ENCODE data around the gene SUPT3H. TPM values are rescaled to one million over a fixed set of nuclear protein-coding genes. Genes with fewer than 3 reads are reported as not detected.

Gene SUPT3H
- total and polyA plus RNA-seq, 2 of the 8 experiments (the other 6 are each of a cell fraction or from before 2014, with no cell fraction given), result 18.8 to 23.0 TPM

DNA sequence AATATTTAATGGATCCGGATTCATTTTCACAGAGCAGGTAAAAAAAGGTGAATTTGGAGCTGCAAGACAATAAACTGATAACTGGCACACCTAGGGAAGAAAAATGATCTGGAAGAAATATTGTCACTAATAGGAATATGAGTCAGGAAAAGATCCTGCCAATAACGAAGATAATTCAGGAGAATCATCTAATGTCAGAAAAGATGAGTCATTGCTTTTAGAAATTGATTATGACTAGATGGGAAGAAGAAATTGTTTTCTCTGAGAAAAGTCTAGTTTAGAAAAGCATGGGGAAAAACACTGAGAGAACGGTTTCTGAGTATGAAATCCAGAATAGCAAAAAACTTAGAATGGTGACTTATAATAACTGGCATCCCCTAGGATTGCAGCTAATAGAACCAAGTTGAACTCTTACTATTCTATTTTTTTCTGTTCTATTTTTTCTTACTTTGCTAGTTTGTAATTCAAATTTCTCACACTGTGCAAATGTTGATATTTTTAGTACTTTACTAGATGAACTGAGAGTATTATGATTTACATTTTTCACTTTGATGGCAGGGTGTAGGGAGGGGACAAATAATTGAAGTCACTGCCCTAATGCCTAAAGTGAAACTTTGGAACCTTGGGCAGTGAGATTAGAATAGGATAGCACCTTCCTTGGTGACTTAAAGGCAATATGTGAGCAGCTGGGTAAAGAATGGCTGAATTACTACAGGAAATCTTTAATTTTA lies 38.2 kb upstream of the SUPT3H start:
- ChIA-PET POLR2A (ENCODE audit: partially characterized antibody) (no interaction called here), CTCF (ENCODE audit: partially characterized antibody) (interaction anchor here (1.0 to 1.6 kb wide), 3 partner anchors 106 to 941 kb away, joined by 3 to 4 read pairs (median 4); no protein-coding TSS in a partner anchor)
- 86% methylated on average over 3 of the region's 3 CpGs; no CpG with 5 or more reads in 1 of the 2 experiments for WGBS, 2 experiments (ENCODE audit: extremely low coverage in 1 of 2, insufficient coverage in 1 of 2, insufficient read length in 1 of 2, insufficient replicate concordance in 2 of 2, low coverage in 1 of 2, low lambda C conversion rate in 2 of 2, missing lambda C conversion rate in 1 of 2)
- no peak overlapping the region for H3K4ac ChIP-seq (replicated peaks; ENCODE audit: insufficient read length, low read depth, low read length)
- no peaks in the 10 kb centered on the region for H3K9me3 ChIP-seq (ENCODE audit: insufficient read depth in 2 of 2, low read depth in 1 of 2, low read length in 1 of 2)
- no peak overlapping the region for H4K8ac ChIP-seq (ENCODE audit: extremely low read depth, insufficient read depth, low read length)
- H4K20me1 ChIP-seq (replicated peaks in 1 of 2; ENCODE audit: control insufficient read depth in 1 of 2, insufficient read depth in 2 of 2, low read length in 2 of 2), result no peaks in the 10 kb centered on the region
- H3K23ac ChIP-seq (ENCODE audit: insufficient read length), result no peak overlapping the region
- H3K27ac ChIP-seq (ENCODE audit: low read depth, low read length), result no peak overlapping the region
- no peaks in the 10 kb centered on the region for H3K36me3 ChIP-seq (ENCODE audit: control insufficient read depth in 2 of 4, insufficient read depth in 4 of 4, low read length in 3 of 4)
- no peak for TF ChIP-seq POU5F1 (IDR thresholded peaks at IDR 0.05; ENCODE audit: low read depth, low read length)
- TF ChIP-seq JUN (IDR thresholded peaks at IDR 0.05; ENCODE audit: low read depth, low read length), result no peak
- TF ChIP-seq SIX5 (IDR thresholded peaks at IDR 0.05; ENCODE audit: low read depth, low read length), result 0 out of 2 replicates have a peak, but pooled peaks have one; percentile 1
- TF ChIP-seq, protein P1, sequence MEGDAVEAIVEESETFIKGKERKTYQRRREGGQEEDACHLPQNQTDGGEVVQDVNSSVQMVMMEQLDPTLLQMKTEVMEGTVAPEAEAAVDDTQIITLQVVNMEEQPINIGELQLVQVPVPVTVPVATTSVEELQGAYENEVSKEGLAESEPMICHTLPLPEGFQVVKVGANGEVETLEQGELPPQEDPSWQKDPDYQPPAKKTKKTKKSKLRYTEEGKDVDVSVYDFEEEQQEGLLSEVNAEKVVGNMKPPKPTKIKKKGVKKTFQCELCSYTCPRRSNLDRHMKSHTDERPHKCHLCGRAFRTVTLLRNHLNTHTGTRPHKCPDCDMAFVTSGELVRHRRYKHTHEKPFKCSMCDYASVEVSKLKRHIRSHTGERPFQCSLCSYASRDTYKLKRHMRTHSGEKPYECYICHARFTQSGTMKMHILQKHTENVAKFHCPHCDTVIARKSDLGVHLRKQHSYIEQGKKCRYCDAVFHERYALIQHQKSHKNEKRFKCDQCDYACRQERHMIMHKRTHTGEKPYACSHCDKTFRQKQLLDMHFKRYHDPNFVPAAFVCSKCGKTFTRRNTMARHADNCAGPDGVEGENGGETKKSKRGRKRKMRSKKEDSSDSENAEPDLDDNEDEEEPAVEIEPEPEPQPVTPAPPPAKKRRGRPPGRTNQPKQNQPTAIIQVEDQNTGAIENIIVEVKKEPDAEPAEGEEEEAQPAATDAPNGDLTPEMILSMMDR (IDR thresholded peaks at IDR 0.05; ENCODE audit: control extremely low read depth in 1 of 3, insufficient read depth in 1 of 3, low read depth in 1 of 3, low read length in 3 of 3), result no peak
- no peak overlapping the region for H2BK12ac ChIP-seq (ENCODE audit: low read depth, low read length)
- no peak overlapping the region for H4K5ac ChIP-seq (ENCODE audit: insufficient read length, low read depth, low read length)
- H2AK5ac ChIP-seq (ENCODE audit: low read depth, low read length), result no peak overlapping the region
- H3K23me2 ChIP-seq (ENCODE audit: low read depth, low read length), result peaks cover 3% of the 10 kb centered on the region; the same call in 1 of the 2 replicates
- no peak overlapping the region for H3K14ac ChIP-seq (ENCODE audit: insufficient read length)
- H2BK15ac ChIP-seq (ENCODE audit: low read length), result no peak overlapping the region
- no peak overlapping the region for H2BK5ac ChIP-seq (ENCODE audit: low read depth, low read length)
- no peaks in the 10 kb centered on the region for H3K79me2 ChIP-seq (ENCODE audit: control insufficient read depth in 1 of 2, insufficient read depth in 2 of 2, low read length in 2 of 2)
- H3K56ac ChIP-seq (replicated peaks; ENCODE audit: insufficient read length, low read depth, low read length), result no peak overlapping the region
- peaks cover 0 to 7% (median 4%) of the 10 kb centered on the region in 4 experiments; a peak in 6 of 7 replicates for H3K4me1 ChIP-seq (replicated peaks in 1 of 4; ENCODE audit: control insufficient read depth in 3 of 4, insufficient read depth in 4 of 4, low read length in 3 of 4)
- H3K18ac ChIP-seq (ENCODE audit: extremely low read depth, low read length), result no peak overlapping the region
- peaks cover 20 to 32% (median 28%) of the 10 kb centered on the region in 4 experiments for H3K27me3 ChIP-seq (replicated peaks in 1 of 4; ENCODE audit: control insufficient read depth in 3 of 4, extremely low read depth in 1 of 4, insufficient read depth in 3 of 4, low read length in 3 of 4)
- H4K91ac ChIP-seq (replicated peaks; ENCODE audit: insufficient read length, low read length), result no peak overlapping the region
- no peak for FAIRE-seq
- H3K9ac ChIP-seq (replicated peaks in 1 of 4; ENCODE audit: extremely low read depth in 1 of 4, low read depth in 3 of 4, low read length in 3 of 4), result no peak overlapping the region
- no peak for DNase-seq (ENCODE audit: low read depth in 1 of 2, low spot score in 2 of 2)
- H3K79me1 ChIP-seq (ENCODE audit: low read depth, low read length), result no peaks in the 10 kb centered on the region
- H2BK120ac ChIP-seq (replicated peaks; ENCODE audit: low read depth, low read length), result no peak overlapping the region
- no peak overlapping the region for H3K4me3 ChIP-seq (ENCODE audit: extremely low read depth in 1 of 4, insufficient read depth in 2 of 4, low read depth in 3 of 4, low read length in 4 of 4)
- H2AFZ ChIP-seq (ENCODE audit: low read length), result no peak overlapping the region
- H2BK20ac ChIP-seq (ENCODE audit: low read length), result no peak overlapping the region
- H3K4me2 ChIP-seq (ENCODE audit: insufficient read depth in 1 of 2, low read depth in 2 of 2, low read length in 2 of 2), result no peak overlapping the region
